COLO668 (cell line): ENCODE measurements around the gene KCNK2.

Experiments
- DNase-seq: peaks from one replicate; lab custom pipeline; 2025; ENCODE audit not compliant: unreplicated experiment; lab: John Stamatoyannopoulos, UW

Gene KCNK2

GRCh38 chr1:215094381-215094780 lies 11.8 kb downstream of the KCNK2 start:
- DNase-seq: no peak

- DNase-seq: no peak
Observed at GRCh38 chr1:215095524-215095923, 13.0 kb downstream of the KCNK2 start.

GRCh38 chr1:215101511-215101910 lies 19.0 kb downstream of the KCNK2 start:
- DNase-seq: no peak

- no peak for DNase-seq
Observed at GRCh38 chr1:215104283-215104682, 21.7 kb downstream of the KCNK2 start.

GRCh38 chr1:215106067-215106466 lies 23.5 kb downstream of the KCNK2 start:
- no peak for DNase-seq

- DNase-seq: no peak
Observed at GRCh38 chr1:215109171-215109570, 26.6 kb downstream of the KCNK2 start.

GRCh38 chr1:215111916-215112315 lies 29.4 kb downstream of the KCNK2 start:
- DNase-seq: no peak

GRCh38 chr1:215113776-215114153 lies 31.2 kb downstream of the KCNK2 start:
- DNase-seq: no peak

GRCh38 chr1:215114154-215114933 lies 31.8 kb downstream of the KCNK2 start:
- DNase-seq: no peak

GRCh38 chr1:215115760-215116159 lies 33.2 kb downstream of the KCNK2 start:
- no peak for DNase-seq

GRCh38 chr1:215118081-215118480 lies 35.5 kb downstream of the KCNK2 start:
- DNase-seq: no peak

- DNase-seq: no peak
Observed at GRCh38 chr1:215119056-215119455, 36.5 kb downstream of the KCNK2 start.

GRCh38 chr1:215119719-215120365 lies 37.3 kb downstream of the KCNK2 start:
- no peak for DNase-seq

GRCh38 chr1:215128504-215128903 lies 46.0 kb downstream of the KCNK2 start:
- no peak for DNase-seq

GRCh38 chr1:215131291-215131690 lies 48.8 kb downstream of the KCNK2 start:
- DNase-seq: no peak

- no peak for DNase-seq
Observed at GRCh38 chr1:215132156-215132555, 49.6 kb downstream of the KCNK2 start.

- DNase-seq: no peak
Observed at GRCh38 chr1:215133532-215133931, 51.0 kb downstream of the KCNK2 start.

GRCh38 chr1:215137985-215138384 lies 55.4 kb downstream of the KCNK2 start:
- DNase-seq: no peak

GRCh38 chr1:215140135-215140534 lies 57.6 kb downstream of the KCNK2 start:
- DNase-seq: no peak

GRCh38 chr1:215141460-215141859 lies 58.9 kb downstream of the KCNK2 start:
- no peak for DNase-seq

- DNase-seq: no peak
Observed at GRCh38 chr1:215143497-215143896, 61.0 kb downstream of the KCNK2 start.

GRCh38 chr1:215146240-215146975 lies 63.9 kb downstream of the KCNK2 start:
- DNase-seq: no peak
